K562 (cell line): ENCODE data around the gene GPR107. TPM values are rescaled to one million over a fixed set of nuclear protein-coding genes. Genes with fewer than 3 reads are reported as not detected.

Source experiments
- ATAC-seq: fragments of 200-7000 bp; cut with Tn5 transposase; 3 replicates; pipeline ENCODE4 v1.9.1; 2020; ENCODE audit warnings: moderate library complexity
- BruUV-seq: library from RNA; stranded (reverse); fragments of 400-500 nt; replicated peaks from 2 replicates; lab custom pipeline; 2021; lab: Mats Ljungman, UMichigan
- CTCF ChIA-PET: fragments of 300-600 bp; formaldehyde crosslinking; extraction: SDS; loops from one replicate; lab custom pipeline; 2021; ENCODE audit warnings: low intra/inter-chr PET ratio; lab: Yijun Ruan, JAX
- POLR2A ChIA-PET: fragments of 300-600, 350-650 bp; sonication (Branson Sonifier 250); formaldehyde crosslinking; extraction: SDS; loops from one replicate; lab custom pipeline; 2021; ENCODE audit warnings: antibody characterized with exemption, inconsistent platforms; lab: Yijun Ruan, JAX
- DNase-seq, 4 experiments: peaks; one replicate each; pipeline versions ENCODE4 v3.0.0 to v3.0.0-alpha.2; 2011 to 2018; ENCODE audit warnings: low spot score in 3 of 4, mixed read lengths in 3 of 4; ENCODE audit errors: extremely low read depth in 1 of 4
- FAIRE-seq: peaks from 2 replicates; lab custom pipeline; 2011; peaks lifted over from hg19 to GRCh38; lab: Jason Lieb, UNC
- H2AFZ ChIP-seq: 2 replicates; pipeline ENCODE4 v1.6.0; 2011; ENCODE audit warnings: low read depth, low read length, control low read depth, inconsistent platforms
- H3K27ac ChIP-seq: fragments of 200-600 bp; 3 replicates; pipeline ENCODE4 v1.8.0; 2011; ENCODE audit warnings: low read depth, mild to moderate bottlenecking, control low read depth, inconsistent platforms, low read length, moderate library complexity, mixed read lengths; ENCODE audit errors: extremely low read depth
- H3K27me3 ChIP-seq, 2 experiments: fragments of 300-600 bp in 1 of 2; 2 replicates in 1 of 2; 3 replicates in 1 of 2; pipeline versions ENCODE4 v1.6.0 to v1.8.0; 2011; ENCODE audit warnings: inconsistent platforms in 2 of 2, low read length in 2 of 2, mild to moderate bottlenecking in 1 of 2, mixed read lengths in 1 of 2, moderate library complexity in 1 of 2; ENCODE audit not compliant: control insufficient read depth in 2 of 2, insufficient read depth in 2 of 2
- H3K36me3 ChIP-seq: fragments of 300-600 bp; 3 replicates; pipeline ENCODE4 v1.8.0; 2011; ENCODE audit warnings: mild to moderate bottlenecking, low read length, inconsistent platforms; ENCODE audit not compliant: control insufficient read depth, insufficient read depth
- H3K4me1 ChIP-seq, 2 experiments: fragments of 200-600 bp in 1 of 2; replicated peaks in 1 of 2; 2 replicates in 1 of 2; 3 replicates in 1 of 2; pipeline versions ENCODE4 v1.5.1 to v1.8.0; 2011; ENCODE audit warnings: inconsistent platforms in 2 of 2, low read length in 2 of 2, mild to moderate bottlenecking in 1 of 2, mixed read lengths in 1 of 2, moderate library complexity in 1 of 2; ENCODE audit not compliant: control insufficient read depth in 2 of 2, insufficient read depth in 2 of 2
- H3K4me2 ChIP-seq: 2 replicates; pipeline ENCODE4 v1.6.1; 2011; ENCODE audit warnings: low read length, control low read depth, inconsistent platforms, mixed read lengths; ENCODE audit not compliant: insufficient read depth
- H3K4me3 ChIP-seq: fragments of 200-600 bp; sonication (generic), shearing (Covaris generic); 2 replicates; pipeline ENCODE4 v1.5.1; 2016; ENCODE audit warnings: control low read depth, inconsistent platforms
- H3K79me2 ChIP-seq: fragments of 200-600 bp; 3 replicates; pipeline ENCODE4 v1.8.0; 2011; ENCODE audit warnings: low read length, inconsistent platforms; ENCODE audit not compliant: control insufficient read depth, insufficient read depth
- H3K9ac ChIP-seq, 2 experiments: 2 replicates each; pipeline versions ENCODE4 v1.6.0 to v1.6.1; 2011; ENCODE audit warnings: low read depth in 2 of 2, low read length in 2 of 2, control low read depth in 1 of 2, inconsistent platforms in 1 of 2, mild to moderate bottlenecking in 1 of 2, mixed read lengths in 1 of 2; ENCODE audit not compliant: insufficient read depth in 1 of 2
- H3K9me1 ChIP-seq: one replicate; pipeline ENCODE4 v1.6.0; 2011; ENCODE audit warnings: inconsistent platforms, mild to moderate bottlenecking, low read length, moderate library complexity; ENCODE audit not compliant: control insufficient read depth, insufficient read depth
- H3K9me3 ChIP-seq: replicated peaks from 2 replicates; pipeline ENCODE4 v1.5.1; 2011; ENCODE audit warnings: low read depth, low read length, inconsistent platforms; ENCODE audit not compliant: control insufficient read depth, insufficient read depth
- H4K20me1 ChIP-seq: replicated peaks from 2 replicates; pipeline ENCODE4 v1.6.1; 2011; ENCODE audit warnings: low read length, inconsistent platforms, mixed read lengths; ENCODE audit not compliant: control insufficient read depth, insufficient read depth
- KAT2B ChIP-seq: IDR thresholded peaks from one replicate; pipeline ENCODE4 v1.6.1; 2012; ENCODE audit warnings: low read depth, mild to moderate bottlenecking, control low read depth, inconsistent platforms, low read length, moderate library complexity
- NFE2L1 ChIP-seq: fragments of 450-650 bp; IDR thresholded peaks from 2 replicates; pipeline ENCODE4 v1.6.1; 2016; ENCODE audit warnings: missing genetic modification characterization, low read depth, mild to moderate bottlenecking, missing compliant biosample characterization, moderate library complexity, borderline replicate concordance
- POLR2AphosphoS5 ChIP-seq: IDR thresholded peaks from 2 replicates; pipeline ENCODE4 v1.6.1; 2011; ENCODE audit warnings: mild to moderate bottlenecking, low read depth, low read length, moderate library complexity; ENCODE audit not compliant: control insufficient read depth, insufficient read depth
- POU5F1 ChIP-seq: fragments of 150-350 bp; IDR thresholded peaks from 2 replicates; pipeline ENCODE4 v1.6.1; 2014; ENCODE audit warnings: borderline replicate concordance, low read length, low read depth, mild to moderate bottlenecking; ENCODE audit not compliant: partially characterized antibody
- SIN3A ChIP-seq, 2 experiments: fragments of 150-350 bp in 1 of 2; IDR thresholded peaks; 2 replicates each; pipeline ENCODE4 v1.6.1; 2011 to 2016; ENCODE audit warnings: borderline replicate concordance in 2 of 2, low read depth in 2 of 2, low read length in 2 of 2, mild to moderate bottlenecking in 2 of 2, moderate library complexity in 2 of 2; ENCODE audit not compliant: control insufficient read depth in 1 of 2
- ZNF583 ChIP-seq: fragments of 250-450 bp; sonication (Bioruptor Pico); IDR thresholded peaks from 2 replicates; pipeline ENCODE4 v1.4.0; 2020
- ZNF766 ChIP-seq: fragments of 200-800 bp; sonication (Bioruptor generic); conservative IDR thresholded peaks from 2 replicates; pipeline ENCODE4 v1.6.1; 2016; ENCODE audit warnings: missing genetic modification characterization, missing compliant biosample characterization
- WGBS: fragments of 100-300 bp; shearing (Covaris generic); methylation state at CpG from one replicate; pipeline ENCODE4 v1.1.6; 2016; ENCODE audit warnings: low coverage, mixed read lengths; ENCODE audit not compliant: insufficient coverage; ENCODE audit errors: missing lambda C conversion rate; 5-methylcytosine and 5-hydroxymethylcytosine counted together
- in situ Hi-C: fragments of 300-500 bp; cut with MboI; formaldehyde crosslinking; loops from 4 replicates; pipeline ENCODE4 v1.15.0; 2018; ENCODE audit warnings: inconsistent platforms, mixed read lengths
- intact Hi-C: fragments of 100-400 bp; cut with micrococcal nuclease; formaldehyde crosslinking; loops from 2 replicates; pipeline ENCODE4 v1.14.2; 2022
- polyA plus RNA-seq, 8 experiments: library from polyadenylated mRNA; depleted of rRNA in 4 of 8; stranded (reverse) in 5 of 8; unstranded in 3 of 8; fragments of >200 nt; fragmentation: Nextera tagmentation in 2 of 8; fragmentation: Illumina TruSeq in 1 of 8; extraction: Ambion mirVana in 2 of 8; extraction: Trizol in 1 of 8; gene quantifications; 2 replicates each; pipeline versions ENCODE4 v1.2.1 to v1.2.3, GENCODE V29; 2011 to 2014; ENCODE audit warnings: inconsistent platforms in 1 of 8, missing spikeins in 1 of 8
- total RNA-seq, 7 experiments: library from RNA; depleted of rRNA in 6 of 7; stranded (reverse); fragments of >200 nt in 6 of 7; fragmentation: Illumina TruSeq in 2 of 7; extraction: Trizol in 2 of 7; gene quantifications; 2 replicates each; pipeline versions ENCODE4 v1.2.1 to v1.2.3, GENCODE V29; 2011 to 2021; ENCODE audit warnings: low replicate concordance in 1 of 7

GPR107 gene
- total and polyA plus RNA-seq, 9 of the 15 experiments (the other 6 are each of a cell fraction or from before 2014, with no cell fraction given) = 3.2 to 34.6 (median 14.4) TPM

DNA sequence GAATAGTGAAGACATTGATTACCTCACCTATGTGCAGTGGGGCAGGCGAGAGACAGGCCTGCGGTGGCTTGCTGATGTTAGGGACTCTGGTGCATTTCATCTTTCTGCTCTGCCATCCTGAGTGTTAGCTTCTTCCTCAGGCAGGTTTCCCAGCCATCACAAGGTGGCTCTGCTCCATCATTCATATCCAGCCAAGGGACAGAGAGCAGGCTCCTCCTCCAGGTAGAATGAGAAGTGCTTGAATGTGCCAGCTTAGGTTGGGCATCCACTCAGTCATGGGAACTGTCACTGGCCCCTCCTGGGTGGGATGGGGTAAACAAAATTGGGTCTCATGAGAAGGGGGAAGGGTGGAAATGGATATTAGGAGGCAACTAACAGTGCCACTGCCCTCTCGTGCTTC is 24.8 kb downstream of the GPR107 start (continued):
- TF ChIP-seq KAT2B = no peak
- TF ChIP-seq POLR2AphosphoS5 = no peak
- TF ChIP-seq, all 486 proteins: peak for 0

GRCh38 chr9:130084337-130084736 is 30.6 kb downstream of the GPR107 start:
- H3K4me3 ChIP-seq = no peak overlapping the region
- no peaks in the 10 kb centered on the region for H3K27me3 ChIP-seq
- BruUV-seq = no TSS peak
- H3K4me2 ChIP-seq = no peak overlapping the region
- H3K9me1 ChIP-seq = no peaks in the 10 kb centered on the region
- intact Hi-C loops = no loop called here
- H3K27ac ChIP-seq = no peak overlapping the region
- in situ Hi-C loops = no loop called here
- no peak for DNase-seq
- ATAC-seq = no peak
- H3K36me3 ChIP-seq = peaks cover 59% of the 10 kb centered on the region
- H2AFZ ChIP-seq = no peak overlapping the region
- CTCF ChIA-PET = interaction anchor here (0.7 kb wide), 1 partner anchor 157 kb away, joined by 3 read pairs; no protein-coding TSS in a partner anchor
- TF ChIP-seq POU5F1 = no peak
- no peak for TF ChIP-seq NFE2L1
- no peak for TF ChIP-seq SIN3A (IDR thresholded peaks at IDR 0.05; ENCODE audit: borderline replicate concordance in 2 of 2, control insufficient read depth in 1 of 2, low read depth in 2 of 2, low read length in 2 of 2)
- no peak for TF ChIP-seq ZNF766 (CRISPR knock-in tag)
- TF ChIP-seq ZNF583 = no peak
- TF ChIP-seq, all 486 proteins: peak for 0
- Histone ChIP-seq H3K79me2 (no peaks in the 10 kb centered on the region), H3K9me3 (no peaks in the 10 kb centered on the region), H3K9ac (no peak overlapping the region), H3K4me1 (no peaks in the 10 kb centered on the region), H4K20me1 (no peaks in the 10 kb centered on the region)
- 95% methylated on average over 7 of the region's 7 CpGs for WGBS
- POLR2A ChIA-PET = no interaction called here
- no peak for FAIRE-seq
